ENCODE measurements around the gene C14orf119. TPM values are rescaled to one million over a fixed set of nuclear protein-coding genes. Genes with fewer than 3 reads are reported as not detected.
A peak's percentile ranks its signal among the peaks of the same experiment; 100 is the strongest.

The C14orf119 gene
- total and polyA plus RNA-seq, 9 of the 15 experiments (the other 6 are each of a cell fraction or from before 2014, with no cell fraction given) = 36.7 to 251 (median 51.8) TPM

DNA sequence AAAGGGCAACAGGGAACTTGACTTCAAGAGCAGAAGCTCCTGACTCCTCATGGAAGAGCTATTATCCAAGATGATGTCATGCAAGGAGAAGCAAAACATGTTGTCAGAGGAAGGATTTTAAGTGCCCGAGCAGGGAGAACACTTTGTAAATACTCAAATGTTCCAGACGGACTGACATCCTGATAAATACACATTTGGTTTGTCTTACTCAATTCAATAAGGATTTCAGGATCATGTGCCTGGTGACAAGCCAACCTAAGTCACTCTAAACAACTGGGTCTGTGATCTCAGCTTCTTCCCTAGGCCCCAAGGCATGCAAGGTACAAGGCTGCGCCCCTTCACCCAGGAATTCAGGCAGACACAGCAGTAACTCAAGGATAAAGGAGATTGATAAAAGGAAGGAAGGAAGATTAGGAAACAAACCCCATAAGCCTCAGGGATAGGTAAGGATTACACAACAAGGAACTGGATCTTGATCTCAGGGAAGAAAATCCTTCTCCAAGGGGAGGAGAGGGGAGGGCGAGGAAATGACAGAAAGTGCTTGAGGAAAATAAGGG lies 50.6 kb downstream of the C14orf119 start (continued):
- TF ChIP-seq, protein P1, sequence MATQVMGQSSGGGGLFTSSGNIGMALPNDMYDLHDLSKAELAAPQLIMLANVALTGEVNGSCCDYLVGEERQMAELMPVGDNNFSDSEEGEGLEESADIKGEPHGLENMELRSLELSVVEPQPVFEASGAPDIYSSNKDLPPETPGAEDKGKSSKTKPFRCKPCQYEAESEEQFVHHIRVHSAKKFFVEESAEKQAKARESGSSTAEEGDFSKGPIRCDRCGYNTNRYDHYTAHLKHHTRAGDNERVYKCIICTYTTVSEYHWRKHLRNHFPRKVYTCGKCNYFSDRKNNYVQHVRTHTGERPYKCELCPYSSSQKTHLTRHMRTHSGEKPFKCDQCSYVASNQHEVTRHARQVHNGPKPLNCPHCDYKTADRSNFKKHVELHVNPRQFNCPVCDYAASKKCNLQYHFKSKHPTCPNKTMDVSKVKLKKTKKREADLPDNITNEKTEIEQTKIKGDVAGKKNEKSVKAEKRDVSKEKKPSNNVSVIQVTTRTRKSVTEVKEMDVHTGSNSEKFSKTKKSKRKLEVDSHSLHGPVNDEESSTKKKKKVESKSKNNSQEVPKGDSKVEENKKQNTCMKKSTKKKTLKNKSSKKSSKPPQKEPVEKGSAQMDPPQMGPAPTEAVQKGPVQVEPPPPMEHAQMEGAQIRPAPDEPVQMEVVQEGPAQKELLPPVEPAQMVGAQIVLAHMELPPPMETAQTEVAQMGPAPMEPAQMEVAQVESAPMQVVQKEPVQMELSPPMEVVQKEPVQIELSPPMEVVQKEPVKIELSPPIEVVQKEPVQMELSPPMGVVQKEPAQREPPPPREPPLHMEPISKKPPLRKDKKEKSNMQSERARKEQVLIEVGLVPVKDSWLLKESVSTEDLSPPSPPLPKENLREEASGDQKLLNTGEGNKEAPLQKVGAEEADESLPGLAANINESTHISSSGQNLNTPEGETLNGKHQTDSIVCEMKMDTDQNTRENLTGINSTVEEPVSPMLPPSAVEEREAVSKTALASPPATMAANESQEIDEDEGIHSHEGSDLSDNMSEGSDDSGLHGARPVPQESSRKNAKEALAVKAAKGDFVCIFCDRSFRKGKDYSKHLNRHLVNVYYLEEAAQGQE (IDR thresholded peaks at IDR 0.05; ENCODE audit: borderline replicate concordance) = no peak
- TF ChIP-seq, protein P1 (CRISPR knock-in tag; IDR thresholded peaks at IDR 0.05; ENCODE audit: low read depth) = no peak
- TF ChIP-seq CBX2 (IDR thresholded peaks at IDR 0.05; ENCODE audit: insufficient read depth, low read length, poor library complexity, severe bottlenecking) (no peak), SMAD4 (CRISPR knock-in tag; conservative IDR thresholded peaks at IDR 0.05) (no peak), SAFB2 (IDR thresholded peaks at IDR 0.05; ENCODE audit: borderline replicate concordance, low read depth, low read length, severe bottlenecking) (no peak), ZNF143 (CRISPR knock-in tag; IDR thresholded peaks at IDR 0.05) (no peak), ARID1B (IDR thresholded peaks at IDR 0.05) (no peak), SP1 (CRISPR knock-in tag; IDR thresholded peaks at IDR 0.05) (no peak), ZNF174 (CRISPR knock-in tag; IDR thresholded peaks at IDR 0.05) (no peak), ATF7 (IDR thresholded peaks at IDR 0.05) (peak; percentile 26), SUPT5H (IDR thresholded peaks at IDR 0.05) (no peak), GTF2A2 (tag; IDR thresholded peaks at IDR 0.05) (no peak), TEAD1 (CRISPR knock-in tag; IDR thresholded peaks at IDR 0.05) (no peak)
- TF ChIP-seq, protein P2, sequence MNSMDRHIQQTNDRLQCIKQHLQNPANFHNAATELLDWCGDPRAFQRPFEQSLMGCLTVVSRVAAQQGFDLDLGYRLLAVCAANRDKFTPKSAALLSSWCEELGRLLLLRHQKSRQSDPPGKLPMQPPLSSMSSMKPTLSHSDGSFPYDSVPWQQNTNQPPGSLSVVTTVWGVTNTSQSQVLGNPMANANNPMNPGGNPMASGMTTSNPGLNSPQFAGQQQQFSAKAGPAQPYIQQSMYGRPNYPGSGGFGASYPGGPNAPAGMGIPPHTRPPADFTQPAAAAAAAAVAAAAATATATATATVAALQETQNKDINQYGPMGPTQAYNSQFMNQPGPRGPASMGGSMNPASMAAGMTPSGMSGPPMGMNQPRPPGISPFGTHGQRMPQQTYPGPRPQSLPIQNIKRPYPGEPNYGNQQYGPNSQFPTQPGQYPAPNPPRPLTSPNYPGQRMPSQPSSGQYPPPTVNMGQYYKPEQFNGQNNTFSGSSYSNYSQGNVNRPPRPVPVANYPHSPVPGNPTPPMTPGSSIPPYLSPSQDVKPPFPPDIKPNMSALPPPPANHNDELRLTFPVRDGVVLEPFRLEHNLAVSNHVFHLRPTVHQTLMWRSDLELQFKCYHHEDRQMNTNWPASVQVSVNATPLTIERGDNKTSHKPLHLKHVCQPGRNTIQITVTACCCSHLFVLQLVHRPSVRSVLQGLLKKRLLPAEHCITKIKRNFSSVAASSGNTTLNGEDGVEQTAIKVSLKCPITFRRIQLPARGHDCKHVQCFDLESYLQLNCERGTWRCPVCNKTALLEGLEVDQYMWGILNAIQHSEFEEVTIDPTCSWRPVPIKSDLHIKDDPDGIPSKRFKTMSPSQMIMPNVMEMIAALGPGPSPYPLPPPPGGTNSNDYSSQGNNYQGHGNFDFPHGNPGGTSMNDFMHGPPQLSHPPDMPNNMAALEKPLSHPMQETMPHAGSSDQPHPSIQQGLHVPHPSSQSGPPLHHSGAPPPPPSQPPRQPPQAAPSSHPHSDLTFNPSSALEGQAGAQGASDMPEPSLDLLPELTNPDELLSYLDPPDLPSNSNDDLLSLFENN (IDR thresholded peaks at IDR 0.05; ENCODE audit: low read depth in 2 of 2, low read length in 2 of 2) = no peak
- TF ChIP-seq, protein P3, sequence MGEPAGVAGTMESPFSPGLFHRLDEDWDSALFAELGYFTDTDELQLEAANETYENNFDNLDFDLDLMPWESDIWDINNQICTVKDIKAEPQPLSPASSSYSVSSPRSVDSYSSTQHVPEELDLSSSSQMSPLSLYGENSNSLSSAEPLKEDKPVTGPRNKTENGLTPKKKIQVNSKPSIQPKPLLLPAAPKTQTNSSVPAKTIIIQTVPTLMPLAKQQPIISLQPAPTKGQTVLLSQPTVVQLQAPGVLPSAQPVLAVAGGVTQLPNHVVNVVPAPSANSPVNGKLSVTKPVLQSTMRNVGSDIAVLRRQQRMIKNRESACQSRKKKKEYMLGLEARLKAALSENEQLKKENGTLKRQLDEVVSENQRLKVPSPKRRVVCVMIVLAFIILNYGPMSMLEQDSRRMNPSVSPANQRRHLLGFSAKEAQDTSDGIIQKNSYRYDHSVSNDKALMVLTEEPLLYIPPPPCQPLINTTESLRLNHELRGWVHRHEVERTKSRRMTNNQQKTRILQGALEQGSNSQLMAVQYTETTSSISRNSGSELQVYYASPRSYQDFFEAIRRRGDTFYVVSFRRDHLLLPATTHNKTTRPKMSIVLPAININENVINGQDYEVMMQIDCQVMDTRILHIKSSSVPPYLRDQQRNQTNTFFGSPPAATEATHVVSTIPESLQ (CRISPR knock-in tag; IDR thresholded peaks at IDR 0.05) = peak; percentile 31; the same call in 1 of the 2 replicates

All from K562 (cell line).